GM19238 (cell line): ENCODE data around the gene ABT1.
"Not testable (repeated sequence)": the region's sequence is repeated elsewhere in the genome, so short reads cannot be mapped to it uniquely, and the experiment has no call there.

Experiments
- DNase-seq: peaks from one replicate; pipeline ENCODE4 v3.0.0; 2011; ENCODE audit warnings: low spot score; ENCODE audit not compliant: insufficient read length

ABT1 gene

GRCh38 chr6:26596579-26597388 lies at the start of gene ABT1:
ABT1 (plus strand) TSS chr6:26596953; CDS start chr6:26596983, 30 bp downstream.
- peak; percentile 84 for DNase-seq

GRCh38 chr6:26547363-26547762 lies 49.4 kb upstream of the ABT1 start:
- not testable (repeated sequence) for DNase-seq

- DNase-seq = no peak
Observed at GRCh38 chr6:26550250-26550993, 46.3 kb upstream of the ABT1 start.

GRCh38 chr6:26552205-26552604 lies 44.5 kb upstream of the ABT1 start:
- DNase-seq = no peak

- DNase-seq = no peak
Observed at GRCh38 chr6:26552640-26553188, 44.0 kb upstream of the ABT1 start.

- DNase-seq = no peak
Observed at GRCh38 chr6:26553264-26553634, 43.5 kb upstream of the ABT1 start.

- no peak for DNase-seq
Observed at GRCh38 chr6:26553635-26554446, 42.9 kb upstream of the ABT1 start.

- no peak for DNase-seq
Observed at GRCh38 chr6:26554447-26554696, 42.4 kb upstream of the ABT1 start.

- no peak for DNase-seq
Observed at GRCh38 chr6:26554697-26555504, 41.9 kb upstream of the ABT1 start.

- no peak for DNase-seq
Observed at GRCh38 chr6:26555505-26556262, 41.1 kb upstream of the ABT1 start.

- no peak for DNase-seq
Observed at GRCh38 chr6:26556263-26557070, 40.3 kb upstream of the ABT1 start.

- DNase-seq = no peak
Observed at GRCh38 chr6:26561533-26562466, 35.0 kb upstream of the ABT1 start.

- no peak for DNase-seq
Observed at GRCh38 chr6:26563488-26563887, 33.3 kb upstream of the ABT1 start.

GRCh38 chr6:26568601-26569432 lies 27.9 kb upstream of the ABT1 start:
- DNase-seq = no peak

GRCh38 chr6:26569433-26569764 lies 27.4 kb upstream of the ABT1 start:
- no peak for DNase-seq

- DNase-seq = no peak
Observed at GRCh38 chr6:26570027-26570809, 26.5 kb upstream of the ABT1 start.
